ENCODE results near the gene OR4D9.
"Not testable (repeated sequence)": the region's sequence is repeated elsewhere in the genome, so short reads cannot be mapped to it uniquely, and the experiment has no call there.

OR4D9 gene

GRCh38 chr11:59532620-59533019 lies 21.3 kb downstream of the OR4D9 start:
- no peak for TF ChIP-seq CTCF (conservative IDR thresholded peaks at IDR 0.05; ENCODE audit: low read depth, low read length)
- Histone ChIP-seq H3K27me3 (ENCODE audit: insufficient read depth, low read depth) (no peaks in the 10 kb centered on the region), H3K36me3 (ENCODE audit: insufficient read depth) (no peaks in the 10 kb centered on the region), H3K27ac (no peak overlapping the region), H2AFZ (ENCODE audit: low read depth) (no peak overlapping the region), H4K20me1 (ENCODE audit: insufficient read depth) (no peaks in the 10 kb centered on the region), H3K4me2 (no peak overlapping the region), H3K4me3 (IDR thresholded peaks at IDR 0.05; ENCODE audit: insufficient read depth, low read depth, low read length) (no peak overlapping the region), H3K4me1 (ENCODE audit: low read depth, poor library complexity, severe bottlenecking) (peaks cover under 1% of the 10 kb centered on the region), H3K79me2 (ENCODE audit: insufficient read depth, low read depth) (no peaks in the 10 kb centered on the region), H3K9ac (no peak overlapping the region)

DNA sequence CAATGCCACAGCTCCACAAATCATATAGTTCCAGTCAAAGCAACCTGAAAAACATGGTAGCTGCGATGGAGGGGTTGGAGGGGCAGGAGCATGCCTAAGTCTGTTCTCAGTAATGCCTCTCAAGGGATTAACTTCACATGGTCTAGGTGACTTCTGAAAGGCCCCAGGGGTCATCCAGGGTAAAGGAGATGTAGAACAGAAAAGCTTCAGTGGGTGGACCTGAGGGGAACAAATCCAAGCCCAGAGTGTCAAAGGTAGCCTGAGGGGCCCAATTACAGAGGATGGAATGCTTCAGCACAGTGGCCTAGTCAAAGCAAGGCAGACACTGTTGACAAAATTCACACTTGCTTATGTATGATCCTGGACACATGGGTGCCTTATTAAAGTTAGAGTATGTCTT lies 23.3 kb downstream of the OR4D9 start:
- no peak overlapping the region for H3K27ac ChIP-seq
- H4K20me1 ChIP-seq (ENCODE audit: insufficient read depth), result no peaks in the 10 kb centered on the region
- H3K4me3 ChIP-seq (IDR thresholded peaks at IDR 0.05; ENCODE audit: insufficient read depth, low read depth, low read length), result no peak overlapping the region
- H3K27me3 ChIP-seq (ENCODE audit: insufficient read depth, low read depth), result no peaks in the 10 kb centered on the region
- peaks cover 6% of the 10 kb centered on the region for H3K4me1 ChIP-seq (ENCODE audit: low read depth, poor library complexity, severe bottlenecking)
- no peaks in the 10 kb centered on the region for H3K79me2 ChIP-seq (ENCODE audit: insufficient read depth, low read depth)
- no peaks in the 10 kb centered on the region for H3K36me3 ChIP-seq (ENCODE audit: insufficient read depth)
- no peak overlapping the region for H3K4me2 ChIP-seq
- H2AFZ ChIP-seq (ENCODE audit: low read depth), result no peak overlapping the region
- H3K9ac ChIP-seq, result no peak overlapping the region
- TF ChIP-seq CTCF (conservative IDR thresholded peaks at IDR 0.05; ENCODE audit: low read depth, low read length), result no peak

- no peaks in the 10 kb centered on the region for H3K79me2 ChIP-seq (ENCODE audit: insufficient read depth, low read depth)
- peaks cover 8% of the 10 kb centered on the region for H3K4me1 ChIP-seq (ENCODE audit: low read depth, poor library complexity, severe bottlenecking)
- H3K36me3 ChIP-seq (ENCODE audit: insufficient read depth), result no peaks in the 10 kb centered on the region
- TF ChIP-seq CTCF (conservative IDR thresholded peaks at IDR 0.05; ENCODE audit: low read depth, low read length), result no peak
- H3K4me2 ChIP-seq, result no peak overlapping the region
- no peak overlapping the region for H3K27ac ChIP-seq
- no peaks in the 10 kb centered on the region for H3K27me3 ChIP-seq (ENCODE audit: insufficient read depth, low read depth)
- no peak overlapping the region for H3K4me3 ChIP-seq (IDR thresholded peaks at IDR 0.05; ENCODE audit: insufficient read depth, low read depth, low read length)
- H4K20me1 ChIP-seq (ENCODE audit: insufficient read depth), result no peaks in the 10 kb centered on the region
- H2AFZ ChIP-seq (ENCODE audit: low read depth), result no peak overlapping the region
- no peak overlapping the region for H3K9ac ChIP-seq
Measured at GRCh38 chr11:59542142-59542810, 30.9 kb downstream of the OR4D9 start.

DNA sequence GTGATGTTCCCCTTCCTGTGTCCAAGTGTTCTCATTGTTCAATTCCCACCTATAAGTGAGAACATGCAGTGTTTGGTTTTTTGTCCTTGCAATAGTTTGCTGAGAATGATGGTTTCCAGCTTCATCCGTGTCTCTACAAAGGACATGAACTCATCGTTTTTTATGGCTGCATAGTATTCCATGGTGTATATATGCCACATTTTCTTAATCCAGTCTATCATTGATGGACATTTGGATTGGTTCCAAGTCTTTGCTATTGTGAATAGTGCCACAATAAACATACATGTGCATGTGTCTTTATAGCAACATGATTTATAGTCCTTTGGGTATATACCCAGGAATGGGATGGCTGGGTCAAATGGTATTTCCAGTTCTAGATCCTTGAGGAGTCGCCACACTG lies 32.4 kb downstream of the OR4D9 start:
- not testable (repeated sequence) for H2AFZ ChIP-seq (ENCODE audit: low read depth); H3K4me3 ChIP-seq (IDR thresholded peaks at IDR 0.05; ENCODE audit: insufficient read depth, low read depth, low read length); H3K79me2 ChIP-seq (ENCODE audit: insufficient read depth, low read depth); H3K27ac ChIP-seq; H4K20me1 ChIP-seq (ENCODE audit: insufficient read depth); H3K9ac ChIP-seq; H3K27me3 ChIP-seq (ENCODE audit: insufficient read depth, low read depth); H3K4me2 ChIP-seq; H3K36me3 ChIP-seq (ENCODE audit: insufficient read depth)
- H3K4me1 ChIP-seq (ENCODE audit: low read depth, poor library complexity, severe bottlenecking), result peaks cover 16% of the 10 kb centered on the region

DNA sequence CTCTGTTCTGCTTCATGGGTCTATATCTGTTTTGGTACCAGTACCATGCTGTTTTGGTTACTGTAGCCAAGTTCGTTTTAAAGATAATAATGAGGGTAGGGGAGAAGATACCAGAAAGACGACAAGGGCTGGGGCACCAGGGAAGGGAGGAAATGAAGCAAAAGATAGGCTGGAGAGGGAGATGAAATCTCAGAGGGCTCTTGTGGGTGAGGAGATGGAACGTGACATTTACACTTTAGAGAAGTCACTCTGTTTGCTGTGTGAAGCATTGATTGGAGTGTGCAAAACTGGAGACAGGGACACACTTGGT lies 33.5 kb downstream of the OR4D9 start:
- Histone ChIP-seq H3K27ac (no peak overlapping the region), H2AFZ (ENCODE audit: low read depth) (no peak overlapping the region), H3K4me1 (ENCODE audit: low read depth, poor library complexity, severe bottlenecking) (peaks cover 17% of the 10 kb centered on the region), H4K20me1 (ENCODE audit: insufficient read depth) (no peaks in the 10 kb centered on the region), H3K4me2 (no peak overlapping the region), H3K79me2 (ENCODE audit: insufficient read depth, low read depth) (no peaks in the 10 kb centered on the region), H3K36me3 (ENCODE audit: insufficient read depth) (no peaks in the 10 kb centered on the region), H3K27me3 (ENCODE audit: insufficient read depth, low read depth) (no peaks in the 10 kb centered on the region), H3K9ac (no peak overlapping the region), H3K4me3 (IDR thresholded peaks at IDR 0.05; ENCODE audit: insufficient read depth, low read depth, low read length) (no peak overlapping the region)
- no peak for TF ChIP-seq CTCF (conservative IDR thresholded peaks at IDR 0.05; ENCODE audit: low read depth, low read length)

Data from KMS-11 (cell line).